NB4 (cell line): Measurements from ENCODE around the gene CNTNAP2.

Experiments used
- CTCF ChIP-seq: IDR thresholded peaks from one replicate; pipeline ENCODE4 v1.5.1; 2012; ENCODE audit warnings: low read depth, low read length
- POLR2A ChIP-seq: IDR thresholded peaks from 2 replicates; pipeline ENCODE4 v1.6.1; 2011; ENCODE audit warnings: mild to moderate bottlenecking; ENCODE audit not compliant: insufficient read length; ENCODE audit errors: extremely low read depth

DNA sequence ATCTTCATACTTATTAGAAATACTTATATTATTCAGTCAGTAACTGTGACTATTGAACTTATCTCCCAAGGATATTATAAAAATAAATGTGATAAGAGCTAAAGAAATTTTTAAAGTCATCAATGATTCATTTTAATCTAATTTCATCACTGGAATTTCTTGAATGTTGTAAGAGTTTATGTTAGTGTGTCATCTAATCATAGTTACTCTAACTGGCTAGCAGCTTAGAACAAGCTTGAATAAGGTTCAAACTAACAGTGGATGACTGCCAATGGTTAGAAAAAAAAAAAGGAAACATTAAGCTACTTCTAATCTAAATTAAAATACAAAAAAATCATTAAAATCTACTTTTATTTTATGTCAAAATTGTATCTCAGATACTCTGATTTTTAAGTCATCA lies 1066.3 kb downstream of the CNTNAP2 start:
- TF ChIP-seq CTCF (no peak), POLR2A (no peak)
